Prostate gland (tissue), 2 donors: ENCODE results near the gene CSNK1G1. TPM values are rescaled to one million over a fixed set of nuclear protein-coding genes. Genes with fewer than 3 reads are reported as not detected.

Source experiments
- DNase-seq: peaks from one replicate; pipeline ENCODE4 v3.0.0-alpha.2; 2019; ENCODE audit warnings: low spot score
- H3K27ac ChIP-seq, 2 donors: fragments of 200-600 bp; sonication (generic); 2 replicates each; pipeline ENCODE4 v1.5.1; 2017 to 2019
- H3K27me3 ChIP-seq: fragments of 200-600 bp; sonication (generic); replicated peaks from 2 replicates; pipeline ENCODE4 v1.5.1; 2019; ENCODE audit not compliant: insufficient read depth
- H3K36me3 ChIP-seq, 2 donors: fragments of 200-600 bp; sonication (generic); 1 replicate in 1 of 2; 2 replicates in 1 of 2; pipeline versions ENCODE4 v1.5.1 to v1.8.1; 2017 to 2019
- H3K4me1 ChIP-seq: fragments of 200-600 bp; sonication (generic); replicated peaks from 2 replicates; pipeline ENCODE4 v1.5.1; 2019
- H3K4me3 ChIP-seq, 2 donors: fragments of 200-600 bp; sonication (generic); 2 replicates each; pipeline ENCODE4 v1.5.1; 2017 to 2019
- H3K9me3 ChIP-seq: fragments of 200-600 bp; sonication (generic); 2 replicates; pipeline ENCODE4 v1.5.1; 2017
- POLR2A ChIP-seq: fragments of 450-650 bp; IDR thresholded peaks from one replicate; pipeline ENCODE4 v1.6.1; 2016; ENCODE audit warnings: antibody characterized with exemption, mild to moderate bottlenecking
- POLR2AphosphoS5 ChIP-seq: sonication (generic); formaldehyde crosslinking; IDR thresholded peaks from one replicate; pipeline ENCODE4 v1.6.1; 2017; ENCODE audit warnings: antibody characterized with exemption
- WGBS: methylation state at CpG from one replicate; pipeline ENCODE4 v1.1.5; 2018; 5-methylcytosine and 5-hydroxymethylcytosine counted together
- intact Hi-C: fragments of 100-400 bp; cut with DNase I; formaldehyde crosslinking; loops from one replicate; pipeline ENCODE4 v1.14.2; 2022
- total RNA-seq, 2 donors: library from RNA; depleted of rRNA; stranded (reverse); fragments of >200 nt; gene quantifications; one replicate each; pipeline ENCODE4 v1.1.0, GENCODE V29; 2016
- TF ChIP-seq, protein P1 (sequence below), 4 experiments: fragments of 200-600 bp in 2 of 4; fragments of 450-650 bp in 2 of 4; sonication (generic) in 2 of 4; IDR thresholded peaks; 1 replicate in 3 of 4; 2 replicates in 1 of 4; pipeline ENCODE4 v1.5.1; 2016 to 2019; ENCODE audit warnings: antibody characterized with exemption in 4 of 4, mild to moderate bottlenecking in 2 of 4, moderate library complexity in 2 of 4

The CSNK1G1 gene
- total RNA-seq, 2 donors from 2014 or later, result 9.2 to 20.6 TPM

DNA sequence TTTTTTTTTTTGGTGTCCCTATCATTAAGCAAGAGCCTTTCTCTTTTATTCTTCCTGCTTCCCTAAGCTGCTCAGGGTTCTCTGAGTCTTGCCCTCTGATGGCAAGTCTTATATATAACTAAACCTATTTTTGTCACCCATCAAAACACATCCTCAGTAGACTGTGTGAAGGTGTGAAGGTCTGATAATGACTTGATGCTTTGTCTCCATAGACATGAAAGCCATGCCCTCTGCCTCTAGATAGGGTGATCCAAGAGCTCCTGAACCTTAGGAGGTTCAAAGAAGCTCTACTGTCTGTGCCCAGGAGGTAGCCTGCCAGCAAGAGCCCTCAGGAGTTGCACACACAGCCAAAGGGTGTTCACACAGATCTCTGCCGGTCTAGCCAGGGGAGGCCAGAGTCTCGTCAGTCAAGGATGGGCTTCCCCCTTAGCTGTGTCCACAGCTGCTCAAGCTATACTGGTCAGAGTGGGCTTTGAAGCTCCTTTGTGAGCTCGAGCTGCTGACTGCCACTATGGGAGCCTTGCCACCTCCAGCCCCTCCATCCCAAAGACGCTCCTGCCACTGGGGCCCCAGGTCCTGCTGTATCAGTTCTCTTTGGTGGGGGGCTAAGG is 217.5 kb downstream of the CSNK1G1 start:
- Histone ChIP-seq H3K4me3 (no peak overlapping the region), H3K9me3 (no peaks in the 10 kb centered on the region), H3K27ac (no peak overlapping the region), H3K4me1 (no peaks in the 10 kb centered on the region), H3K36me3 (peaks cover 10 to 17% of the 10 kb centered on the region in 2 donors), H3K27me3 (no peaks in the 10 kb centered on the region)
- no peak for DNase-seq
- 88% methylated on average over 4 of the region's 4 CpGs for WGBS
- TF ChIP-seq, protein P1, sequence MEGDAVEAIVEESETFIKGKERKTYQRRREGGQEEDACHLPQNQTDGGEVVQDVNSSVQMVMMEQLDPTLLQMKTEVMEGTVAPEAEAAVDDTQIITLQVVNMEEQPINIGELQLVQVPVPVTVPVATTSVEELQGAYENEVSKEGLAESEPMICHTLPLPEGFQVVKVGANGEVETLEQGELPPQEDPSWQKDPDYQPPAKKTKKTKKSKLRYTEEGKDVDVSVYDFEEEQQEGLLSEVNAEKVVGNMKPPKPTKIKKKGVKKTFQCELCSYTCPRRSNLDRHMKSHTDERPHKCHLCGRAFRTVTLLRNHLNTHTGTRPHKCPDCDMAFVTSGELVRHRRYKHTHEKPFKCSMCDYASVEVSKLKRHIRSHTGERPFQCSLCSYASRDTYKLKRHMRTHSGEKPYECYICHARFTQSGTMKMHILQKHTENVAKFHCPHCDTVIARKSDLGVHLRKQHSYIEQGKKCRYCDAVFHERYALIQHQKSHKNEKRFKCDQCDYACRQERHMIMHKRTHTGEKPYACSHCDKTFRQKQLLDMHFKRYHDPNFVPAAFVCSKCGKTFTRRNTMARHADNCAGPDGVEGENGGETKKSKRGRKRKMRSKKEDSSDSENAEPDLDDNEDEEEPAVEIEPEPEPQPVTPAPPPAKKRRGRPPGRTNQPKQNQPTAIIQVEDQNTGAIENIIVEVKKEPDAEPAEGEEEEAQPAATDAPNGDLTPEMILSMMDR (IDR thresholded peaks at IDR 0.05), result no peak
- TF ChIP-seq POLR2A (no peak), POLR2AphosphoS5 (no peak)
- intact Hi-C loops, result no loop called here

DNA sequence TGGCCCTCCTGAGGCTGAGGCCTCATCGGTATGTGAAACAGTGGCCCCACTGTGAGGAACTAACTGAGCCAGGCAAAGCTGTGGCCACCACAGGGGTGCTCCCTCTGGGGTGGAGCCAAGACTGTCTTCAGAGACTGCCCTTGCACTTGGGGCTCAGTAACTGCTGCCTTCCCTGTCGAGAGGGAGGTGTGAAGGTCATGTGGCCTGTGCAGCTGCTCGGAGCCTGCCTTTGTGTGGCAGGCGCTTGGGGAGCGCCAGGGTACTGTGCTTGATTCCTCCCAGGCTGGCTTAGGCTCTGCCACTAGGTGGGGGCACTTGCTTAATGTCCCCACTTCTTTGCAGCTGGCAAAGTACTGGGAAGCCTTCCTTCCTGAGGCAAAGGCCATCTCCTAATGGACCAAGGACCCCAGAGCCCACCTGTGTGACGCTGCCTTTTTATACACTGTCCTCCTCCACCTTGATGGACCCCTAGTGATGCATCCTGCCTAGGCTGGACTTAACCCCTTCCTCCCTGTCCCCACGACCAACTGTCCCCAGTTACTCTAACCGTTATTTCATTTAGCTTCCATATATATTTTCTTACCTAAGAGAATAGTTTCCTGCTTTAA is 218.6 kb downstream of the CSNK1G1 start:
- 80% methylated on average over 8 of the region's 8 CpGs for WGBS
- DNase-seq, result no peak
- no peak overlapping the region for H3K4me3 ChIP-seq
- H3K27ac ChIP-seq, result no peak overlapping the region
- H3K27me3 ChIP-seq, result no peaks in the 10 kb centered on the region
- H3K36me3 ChIP-seq, result peaks cover 16 to 17% of the 10 kb centered on the region in 2 donors
- intact Hi-C loops, result no loop called here
- no peaks in the 10 kb centered on the region for H3K9me3 ChIP-seq
- TF ChIP-seq POLR2A, result no peak
- TF ChIP-seq, protein P1 (IDR thresholded peaks at IDR 0.05), result no peak
- TF ChIP-seq POLR2AphosphoS5, result no peak
- H3K4me1 ChIP-seq, result no peaks in the 10 kb centered on the region

DNA sequence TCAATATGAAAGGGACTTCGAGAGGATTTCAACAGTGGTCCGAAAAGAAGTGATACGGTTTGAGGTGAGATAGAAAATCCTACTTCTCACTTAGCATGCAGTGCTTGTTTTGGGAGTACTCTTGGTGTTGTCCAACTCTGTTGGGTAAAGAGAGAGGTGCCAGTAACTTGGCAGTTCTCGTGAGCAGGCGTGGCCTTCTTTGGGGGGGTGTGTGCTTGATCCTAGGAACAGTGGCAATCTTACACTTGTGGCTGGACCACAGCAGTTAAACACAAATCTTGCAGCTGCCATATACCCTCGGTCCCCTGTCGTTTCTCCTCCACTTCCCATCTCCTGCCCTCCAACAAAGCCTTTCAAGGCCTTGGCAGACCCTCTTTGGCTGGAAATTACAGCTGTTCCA is 219.6 kb downstream of the CSNK1G1 start:
- H3K36me3 ChIP-seq, result peaks cover 17 to 18% of the 10 kb centered on the region in 2 donors
- TF ChIP-seq POLR2AphosphoS5 (no peak), POLR2A (no peak)

DNA sequence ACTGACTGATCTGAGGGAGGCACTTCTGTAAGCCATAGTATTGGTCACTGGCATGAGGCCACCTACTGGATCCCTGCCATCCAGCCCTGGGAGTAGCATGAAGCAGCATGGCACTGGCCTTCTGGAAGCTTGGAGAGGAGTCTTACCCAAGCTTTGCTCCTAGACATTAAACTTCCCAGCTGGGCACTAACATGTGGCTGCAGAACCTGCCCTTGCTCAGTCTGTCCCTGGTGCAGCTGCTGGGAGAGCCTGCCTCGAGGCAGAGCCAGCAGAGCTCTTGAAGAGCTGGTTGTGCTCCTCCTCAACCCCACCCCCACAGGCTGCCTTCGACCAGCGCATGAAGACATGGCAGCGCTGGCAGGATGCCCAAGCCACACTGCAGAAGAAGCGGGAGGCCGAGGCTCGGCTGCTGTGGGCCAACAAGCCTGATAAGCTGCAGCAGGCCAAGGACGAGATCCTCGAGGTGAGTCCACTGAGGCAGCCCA is 221.6 kb downstream of the CSNK1G1 start:
- DNase-seq, result no peak
- Histone ChIP-seq H3K4me1 (no peaks in the 10 kb centered on the region), H3K9me3 (no peaks in the 10 kb centered on the region), H3K36me3 (peaks cover 25 to 27% of the 10 kb centered on the region in 2 donors), H3K27ac (no peak overlapping the region), H3K27me3 (no peaks in the 10 kb centered on the region), H3K4me3 (no peak overlapping the region)
- intact Hi-C loops, result no loop called here
- TF ChIP-seq POLR2A (no peak), POLR2AphosphoS5 (no peak)
- TF ChIP-seq, protein P1 (IDR thresholded peaks at IDR 0.05), result no peak
- 49% methylated on average over 9 of the region's 9 CpGs for WGBS

More for the DNA sequence above, 219.6 kb downstream of the CSNK1G1 start:
- intact Hi-C loops, result no loop called here
- Histone ChIP-seq H3K27me3 (no peaks in the 10 kb centered on the region), H3K9me3 (no peaks in the 10 kb centered on the region), H3K27ac (no peak overlapping the region), H3K4me3 (no peak overlapping the region), H3K4me1 (no peaks in the 10 kb centered on the region)
- no peak for DNase-seq
- WGBS, result 89% methylated on average over 7 of the region's 7 CpGs

DNA sequence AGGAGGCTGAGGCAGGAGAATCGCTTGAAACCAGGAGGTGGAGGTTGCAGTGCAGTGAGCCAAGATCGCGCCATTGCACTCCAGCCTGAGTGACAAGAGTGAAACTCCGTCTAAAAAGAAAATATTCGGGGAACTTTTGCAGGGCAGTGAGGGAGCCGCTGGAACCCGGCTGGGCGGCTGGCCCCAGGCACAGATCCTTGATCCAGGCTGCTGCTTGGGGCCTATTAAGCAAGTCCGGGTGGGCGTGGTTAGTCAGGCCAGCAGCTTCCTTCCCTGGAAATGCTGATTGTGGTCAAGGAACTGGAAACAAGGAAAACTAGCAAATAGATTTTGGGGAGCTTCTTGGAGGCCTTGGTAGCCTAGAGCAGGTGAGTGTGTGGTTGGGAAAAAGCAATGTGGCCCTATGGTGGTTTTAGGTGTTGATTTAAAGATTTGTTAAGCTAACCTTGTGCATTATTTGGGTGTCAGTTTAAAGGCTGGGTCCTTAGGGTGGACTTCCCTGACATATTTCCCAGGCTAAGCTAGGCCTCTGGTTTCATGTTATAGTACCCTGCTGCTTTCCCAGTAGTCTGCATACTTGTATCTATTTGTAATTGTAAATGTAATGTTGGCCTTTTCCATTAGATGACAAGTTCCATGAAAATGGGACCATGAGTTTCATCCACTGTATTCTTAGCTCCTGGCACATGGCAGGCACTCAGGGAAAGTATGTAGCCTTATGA is 222.2 kb downstream of the CSNK1G1 start:
- intact Hi-C loops, result no loop called here
- Histone ChIP-seq H3K36me3 (peaks cover 25 to 28% of the 10 kb centered on the region in 2 donors), H3K9me3 (no peaks in the 10 kb centered on the region), H3K4me1 (no peaks in the 10 kb centered on the region), H3K4me3 (no peak overlapping the region), H3K27me3 (no peaks in the 10 kb centered on the region), H3K27ac (no peak overlapping the region)
- no peak for DNase-seq
- 85% methylated on average over 10 of the region's 10 CpGs for WGBS
- TF ChIP-seq, protein P1 (IDR thresholded peaks at IDR 0.05), result no peak
- TF ChIP-seq POLR2AphosphoS5, result no peak
- TF ChIP-seq POLR2A, result no peak
